Thyroid gland (tissue), 4 donors: Measurements from ENCODE around the gene PLCG1. TPM values are rescaled to one million over a fixed set of nuclear protein-coding genes. Genes with fewer than 3 reads are reported as not detected.

ENCODE experiments used
- DNase-seq, 2 donors: peaks; one replicate each; pipeline ENCODE4 v3.0.0-alpha.2; 2019
- H3K27ac ChIP-seq, 3 donors: fragments of 200-600 bp; sonication (generic); 1 replicate in 2 of 3; 2 replicates in 1 of 3; pipeline ENCODE4 v1.5.1; 2016 to 2019; ENCODE audit warnings: mild to moderate bottlenecking in 1 of 3, moderate library complexity in 1 of 3
- H3K27me3 ChIP-seq: fragments of 200-600 bp; sonication (generic); one replicate; pipeline ENCODE4 v1.5.1; 2019
- H3K36me3 ChIP-seq, 2 donors: fragments of 200-600 bp; sonication (generic); one replicate each; pipeline ENCODE4 v1.5.1; 2016 to 2019
- H3K4me1 ChIP-seq, 2 donors: fragments of 200-600 bp; sonication (generic); one replicate each; pipeline ENCODE4 v1.5.1; 2017 to 2019
- H3K4me3 ChIP-seq, 3 donors: fragments of 200-600 bp; sonication (generic); replicated peaks in 1 of 3; 1 replicate in 2 of 3; 2 replicates in 1 of 3; pipeline ENCODE4 v1.5.1; 2016; ENCODE audit warnings: mild to moderate bottlenecking in 1 of 3
- H3K9me3 ChIP-seq: fragments of 200-600 bp; sonication (generic); one replicate; pipeline ENCODE4 v1.5.1; 2017
- POLR2A ChIP-seq, 2 donors: fragments of 450-650 bp; IDR thresholded peaks; one replicate each; pipeline ENCODE4 v1.6.1; 2017; ENCODE audit warnings: antibody characterized with exemption in 2 of 2, mild to moderate bottlenecking in 2 of 2, moderate library complexity in 1 of 2
- WGBS, 2 donors: methylation state at CpG; one replicate each; pipeline ENCODE4 v1.1.5; 2017; 5-methylcytosine and 5-hydroxymethylcytosine counted together
- intact Hi-C: fragments of 100-400 bp; cut with DNase I; formaldehyde crosslinking; loops from one replicate; pipeline ENCODE4 v1.15.1; 2023
- total RNA-seq, 4 donors: library from RNA; depleted of rRNA; stranded (reverse); fragments of >200 nt; gene quantifications; one replicate each; pipeline ENCODE4 v1.2.3, GENCODE V29; 2016
- TF ChIP-seq, protein P1 (sequence below), 6 experiments: fragments of 200-600 bp in 3 of 6; fragments of 450-650 bp in 3 of 6; sonication (generic) in 3 of 6; IDR thresholded peaks; one replicate each; pipeline ENCODE4 v1.5.1; 2016 to 2019; ENCODE audit warnings: antibody characterized with exemption in 6 of 6, mild to moderate bottlenecking in 2 of 6, inconsistent platforms in 1 of 6, moderate library complexity in 1 of 6

The PLCG1 gene
- total RNA-seq, 4 donors from 2014 or later, result 146 to 252 (median 164) TPM

DNA sequence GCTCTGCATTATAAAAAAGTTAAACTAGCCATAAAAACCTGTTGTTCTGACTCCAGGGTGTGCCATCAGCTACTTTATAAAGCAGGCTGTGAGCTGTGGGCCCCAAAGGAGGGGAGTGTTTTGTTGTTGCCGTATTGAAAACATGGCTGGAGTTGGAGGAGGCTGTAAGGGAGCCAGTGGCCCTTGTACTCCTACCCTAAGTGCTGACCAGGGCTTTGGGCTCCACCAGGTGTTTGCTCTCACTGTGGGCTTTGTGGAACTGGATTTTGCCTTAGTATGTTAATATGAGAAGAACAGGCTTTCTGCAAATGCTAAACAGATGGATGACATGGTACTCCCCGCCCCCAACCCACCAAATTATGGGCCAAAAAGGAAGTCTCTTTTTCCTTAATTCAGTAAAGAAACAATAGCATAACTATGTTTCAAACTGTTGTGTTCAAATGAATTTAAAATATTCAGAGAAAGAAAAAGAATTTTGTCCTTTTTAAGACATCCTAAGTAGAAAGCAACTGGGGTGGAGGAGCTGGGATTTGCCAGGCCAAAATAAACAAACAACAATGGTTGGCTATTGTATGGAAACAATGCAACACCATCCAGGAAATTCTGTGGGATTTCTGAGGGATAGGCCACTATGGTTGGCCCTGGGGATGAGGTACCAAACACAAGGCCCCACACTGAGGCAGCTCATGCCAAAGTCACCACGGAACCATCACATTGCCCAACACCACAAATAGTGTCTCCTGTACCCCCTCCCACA lies 63.3 kb downstream of the PLCG1 start:
- Histone ChIP-seq H3K36me3 (peaks cover 6 to 18% of the 10 kb centered on the region in 2 donors), H3K27ac (peak overlapping the region in 1 of 3 donors; percentile 24), H3K4me1 (no peaks in the 10 kb centered on the region), H3K4me3 (no peak overlapping the region), H3K9me3 (no peaks in the 10 kb centered on the region), H3K27me3 (no peaks in the 10 kb centered on the region)
- no peak for DNase-seq
- intact Hi-C loops, result no loop called here
- no peak for TF ChIP-seq POLR2A (IDR thresholded peaks at IDR 0.05)
- 78 to 86% methylated on average over 3 of the region's 3 CpGs for WGBS, 2 donors

- TF ChIP-seq, protein P1, sequence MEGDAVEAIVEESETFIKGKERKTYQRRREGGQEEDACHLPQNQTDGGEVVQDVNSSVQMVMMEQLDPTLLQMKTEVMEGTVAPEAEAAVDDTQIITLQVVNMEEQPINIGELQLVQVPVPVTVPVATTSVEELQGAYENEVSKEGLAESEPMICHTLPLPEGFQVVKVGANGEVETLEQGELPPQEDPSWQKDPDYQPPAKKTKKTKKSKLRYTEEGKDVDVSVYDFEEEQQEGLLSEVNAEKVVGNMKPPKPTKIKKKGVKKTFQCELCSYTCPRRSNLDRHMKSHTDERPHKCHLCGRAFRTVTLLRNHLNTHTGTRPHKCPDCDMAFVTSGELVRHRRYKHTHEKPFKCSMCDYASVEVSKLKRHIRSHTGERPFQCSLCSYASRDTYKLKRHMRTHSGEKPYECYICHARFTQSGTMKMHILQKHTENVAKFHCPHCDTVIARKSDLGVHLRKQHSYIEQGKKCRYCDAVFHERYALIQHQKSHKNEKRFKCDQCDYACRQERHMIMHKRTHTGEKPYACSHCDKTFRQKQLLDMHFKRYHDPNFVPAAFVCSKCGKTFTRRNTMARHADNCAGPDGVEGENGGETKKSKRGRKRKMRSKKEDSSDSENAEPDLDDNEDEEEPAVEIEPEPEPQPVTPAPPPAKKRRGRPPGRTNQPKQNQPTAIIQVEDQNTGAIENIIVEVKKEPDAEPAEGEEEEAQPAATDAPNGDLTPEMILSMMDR (IDR thresholded peaks at IDR 0.05), result no peak
- TF ChIP-seq POLR2A (IDR thresholded peaks at IDR 0.05), result no peak
- Histone ChIP-seq H3K27me3 (no peaks in the 10 kb centered on the region), H3K4me1 (no peaks in the 10 kb centered on the region), H3K27ac (no peak overlapping the region), H3K36me3 (peaks cover 6 to 18% of the 10 kb centered on the region in 2 donors), H3K4me3 (no peak overlapping the region), H3K9me3 (no peaks in the 10 kb centered on the region)
- WGBS, 2 donors, result 95 to 96% methylated on average over 7 of the region's 8 CpGs
- intact Hi-C loops, result no loop called here
- no peak for DNase-seq
These were observed 64.4 kb downstream of the PLCG1 start for GRCh38 chr20:41201760-41202159.

GRCh38 chr20:41202426-41202825 lies 65.1 kb downstream of the PLCG1 start:
- Histone ChIP-seq H3K27ac (no peak overlapping the region), H3K4me3 (no peak overlapping the region), H3K4me1 (no peaks in the 10 kb centered on the region), H3K27me3 (no peaks in the 10 kb centered on the region), H3K9me3 (no peaks in the 10 kb centered on the region), H3K36me3 (peaks cover 6 to 18% of the 10 kb centered on the region in 2 donors)
- TF ChIP-seq, protein P1 (IDR thresholded peaks at IDR 0.05), result no peak
- no peak for TF ChIP-seq POLR2A (IDR thresholded peaks at IDR 0.05)
- no peak for DNase-seq
- WGBS, 2 donors, result 95 to 97% methylated on average over 10 of the region's 10 CpGs
- intact Hi-C loops, result no loop called here

- peaks cover 6 to 18% of the 10 kb centered on the region in 2 donors for H3K36me3 ChIP-seq
- intact Hi-C loops, result no loop called here
- WGBS, 2 donors, result 94 to 95% methylated on average over 8 to 9 of the region's 9 CpGs
These were observed 66.3 kb downstream of the PLCG1 start for GRCh38 chr20:41203660-41204059.

GRCh38 chr20:41204304-41205265 lies 67.2 kb downstream of the PLCG1 start:
- Histone ChIP-seq H3K36me3 (peaks cover 6 to 18% of the 10 kb centered on the region in 2 donors), H3K4me3 (no peak overlapping the region), H3K27me3 (no peaks in the 10 kb centered on the region), H3K27ac (no peak overlapping the region), H3K4me1 (no peaks in the 10 kb centered on the region), H3K9me3 (no peaks in the 10 kb centered on the region)
- TF ChIP-seq, protein P1 (IDR thresholded peaks at IDR 0.05), result no peak
- no peak for TF ChIP-seq POLR2A (IDR thresholded peaks at IDR 0.05)
- 91 to 95% methylated on average over 8 of the region's 8 CpGs for WGBS, 2 donors
- no peak for DNase-seq
- intact Hi-C loops, result no loop called here

More at GRCh38 chr20:41203660-41204059, 66.3 kb downstream of the PLCG1 start:
- H3K9me3 ChIP-seq, result no peaks in the 10 kb centered on the region
- H3K27me3 ChIP-seq, result no peaks in the 10 kb centered on the region
- no peak overlapping the region for H3K27ac ChIP-seq
- DNase-seq, result no peak
- no peak for TF ChIP-seq POLR2A (IDR thresholded peaks at IDR 0.05)
- TF ChIP-seq, protein P1 (IDR thresholded peaks at IDR 0.05), result no peak
- H3K4me1 ChIP-seq, result no peaks in the 10 kb centered on the region
- no peak overlapping the region for H3K4me3 ChIP-seq
